ENCODE measurements around the gene MED12L. TPM values are rescaled to one million over a fixed set of nuclear protein-coding genes. Genes with fewer than 3 reads are reported as not detected.

The MED12L gene
- polyA plus RNA-seq, 1 donor from 2014 or later: 28.5 TPM

- H2AFZ ChIP-seq (ENCODE audit: low read depth, low read length): no peak overlapping the region
Observed at GRCh38 chr3:151062611-151063010, 22.9 kb upstream of the MED12L start.

GRCh38 chr3:151067158-151067557 lies 18.3 kb upstream of the MED12L start:
- H3K27ac ChIP-seq (ENCODE audit: low read length): no peak overlapping the region
- no peak overlapping the region for H3K9ac ChIP-seq (ENCODE audit: low read length)
- H3K79me2 ChIP-seq (replicated peaks; ENCODE audit: insufficient read depth, low read length): no peaks in the 10 kb centered on the region
- H3K4me2 ChIP-seq (ENCODE audit: low read length): no peak overlapping the region
- no peak overlapping the region for H3K4me3 ChIP-seq (ENCODE audit: low read length)
- H3F3A ChIP-seq (ENCODE audit: insufficient read depth, low read length, poor library complexity, severe bottlenecking): no peaks in the 10 kb centered on the region
- H3K9me3 ChIP-seq (ENCODE audit: low read length): no peaks in the 10 kb centered on the region
- H3K36me3 ChIP-seq (ENCODE audit: insufficient read depth, low read length): no peaks in the 10 kb centered on the region
- no peak overlapping the region for H2AFZ ChIP-seq (ENCODE audit: low read depth, low read length)
- H3K27me3 ChIP-seq (ENCODE audit: insufficient read depth, low read depth, low read length): no peaks in the 10 kb centered on the region
- no peaks in the 10 kb centered on the region for H3K9me2 ChIP-seq (ENCODE audit: insufficient read depth, low read length)
- no peaks in the 10 kb centered on the region for H4K20me1 ChIP-seq (ENCODE audit: insufficient read depth)
- TF ChIP-seq CTCF (IDR thresholded peaks at IDR 0.05; ENCODE audit: poor library complexity, severe bottlenecking) (no peak), EZH2 (IDR thresholded peaks at IDR 0.05; ENCODE audit: borderline replicate concordance, insufficient read depth, low read length, poor library complexity, severe bottlenecking) (no peak), RAD21 (conservative IDR thresholded peaks at IDR 0.05) (no peak), MXI1 (conservative IDR thresholded peaks at IDR 0.05; ENCODE audit: poor library complexity, severe bottlenecking) (no peak), EP300 (conservative IDR thresholded peaks at IDR 0.05; ENCODE audit: poor library complexity, severe bottlenecking) (no peak), REST (IDR thresholded peaks at IDR 0.05; ENCODE audit: borderline replicate concordance) (no peak)

More at GRCh38 chr3:151062611-151063010, 22.9 kb upstream of the MED12L start:
- no peaks in the 10 kb centered on the region for H3K9me2 ChIP-seq (ENCODE audit: insufficient read depth, low read length)
- no peak overlapping the region for H3K9ac ChIP-seq (ENCODE audit: low read length)
- no peak overlapping the region for H3K27ac ChIP-seq (ENCODE audit: low read length)
- H3F3A ChIP-seq (ENCODE audit: insufficient read depth, low read length, poor library complexity, severe bottlenecking): no peaks in the 10 kb centered on the region
- H3K36me3 ChIP-seq (ENCODE audit: insufficient read depth, low read length): no peaks in the 10 kb centered on the region
- H3K4me2 ChIP-seq (ENCODE audit: low read length): no peak overlapping the region
- H3K27me3 ChIP-seq (ENCODE audit: insufficient read depth, low read depth, low read length): no peaks in the 10 kb centered on the region
- no peak for TF ChIP-seq CTCF (IDR thresholded peaks at IDR 0.05; ENCODE audit: poor library complexity, severe bottlenecking)
- TF ChIP-seq RAD21 (conservative IDR thresholded peaks at IDR 0.05): no peak
- no peak for TF ChIP-seq MXI1 (conservative IDR thresholded peaks at IDR 0.05; ENCODE audit: poor library complexity, severe bottlenecking)
- no peak for TF ChIP-seq SMC3 (conservative IDR thresholded peaks at IDR 0.05; ENCODE audit: poor library complexity)
- no peak for TF ChIP-seq TAF1 (IDR thresholded peaks at IDR 0.05; ENCODE audit: low read depth)
- no peak for TF ChIP-seq EZH2 (IDR thresholded peaks at IDR 0.05; ENCODE audit: borderline replicate concordance, insufficient read depth, low read length, poor library complexity, severe bottlenecking)
- no peak for TF ChIP-seq POLR2AphosphoS5 (IDR thresholded peaks at IDR 0.05)
- no peak for TF ChIP-seq REST (IDR thresholded peaks at IDR 0.05; ENCODE audit: borderline replicate concordance)
- TF ChIP-seq EP300 (conservative IDR thresholded peaks at IDR 0.05; ENCODE audit: poor library complexity, severe bottlenecking): no peak
- H3K4me3 ChIP-seq (ENCODE audit: low read length): no peak overlapping the region
- no peaks in the 10 kb centered on the region for H3K9me3 ChIP-seq (ENCODE audit: low read length)
- H4K20me1 ChIP-seq (ENCODE audit: insufficient read depth): no peaks in the 10 kb centered on the region
- H3K79me2 ChIP-seq (replicated peaks; ENCODE audit: insufficient read depth, low read length): no peaks in the 10 kb centered on the region
